ENCODE measurements around the gene TDRD6. TPM values are rescaled to one million over a fixed set of nuclear protein-coding genes. Genes with fewer than 3 reads are reported as not detected.

The TDRD6 gene
- total RNA-seq, 1 donor = 0.36 TPM

- no peak overlapping the region for H3K4me2 ChIP-seq (ENCODE audit: insufficient read depth, low read length)
- H3K36me3 ChIP-seq (ENCODE audit: insufficient read depth, low read length) = no peaks in the 10 kb centered on the region
- no peak overlapping the region for H3K4me3 ChIP-seq (ENCODE audit: insufficient read depth, low read length)
- no peaks in the 10 kb centered on the region for H3K79me2 ChIP-seq (ENCODE audit: insufficient read depth, low read length)
- H3K27me3 ChIP-seq (ENCODE audit: insufficient read depth, low read length) = no peaks in the 10 kb centered on the region
- no peak overlapping the region for H3K27ac ChIP-seq (ENCODE audit: low read depth, low read length)
- no peak for DNase-seq (ENCODE audit: insufficient read length, low spot score, missing footprints)
- H3K9me3 ChIP-seq (ENCODE audit: low read depth, low read length) = no peaks in the 10 kb centered on the region
- TF ChIP-seq CTCF (IDR thresholded peaks at IDR 0.05; ENCODE audit: extremely low read depth, low read depth, low read length) = no peak
- peaks cover 6% of the 10 kb centered on the region for H3K4me1 ChIP-seq (ENCODE audit: insufficient read depth, low read length)
- no peaks in the 10 kb centered on the region for H4K20me1 ChIP-seq (ENCODE audit: insufficient read depth, low read length)
- H2AFZ ChIP-seq (ENCODE audit: low read length) = no peak overlapping the region
These were observed 36.7 kb upstream of the TDRD6 start for GRCh38 chr6:46651006-46651405.

GRCh38 chr6:46651816-46652215 lies 35.9 kb upstream of the TDRD6 start:
- no peaks in the 10 kb centered on the region for H3K9me3 ChIP-seq (ENCODE audit: low read depth, low read length)
- H3K27ac ChIP-seq (ENCODE audit: low read depth, low read length) = no peak overlapping the region
- peak overlapping the region; percentile 96 for H3K4me2 ChIP-seq (ENCODE audit: insufficient read depth, low read length)
- no peak overlapping the region for H2AFZ ChIP-seq (ENCODE audit: low read length)
- TF ChIP-seq CTCF (IDR thresholded peaks at IDR 0.05; ENCODE audit: extremely low read depth, low read depth, low read length) = no peak
- no peaks in the 10 kb centered on the region for H3K27me3 ChIP-seq (ENCODE audit: insufficient read depth, low read length)
- no peak for DNase-seq (ENCODE audit: insufficient read length, low spot score, missing footprints)
- no peaks in the 10 kb centered on the region for H4K20me1 ChIP-seq (ENCODE audit: insufficient read depth, low read length)
- H3K79me2 ChIP-seq (ENCODE audit: insufficient read depth, low read length) = no peaks in the 10 kb centered on the region
- no peaks in the 10 kb centered on the region for H3K36me3 ChIP-seq (ENCODE audit: insufficient read depth, low read length)
- peak overlapping the region; percentile 95 for H3K4me3 ChIP-seq (ENCODE audit: insufficient read depth, low read length)
- peaks cover 6% of the 10 kb centered on the region for H3K4me1 ChIP-seq (ENCODE audit: insufficient read depth, low read length)

- Histone ChIP-seq H3K79me2 (ENCODE audit: insufficient read depth, low read length) (no peaks in the 10 kb centered on the region), H3K9me3 (ENCODE audit: low read depth, low read length) (no peaks in the 10 kb centered on the region), H3K36me3 (ENCODE audit: insufficient read depth, low read length) (no peaks in the 10 kb centered on the region), H3K27me3 (ENCODE audit: insufficient read depth, low read length) (no peaks in the 10 kb centered on the region), H3K4me2 (ENCODE audit: insufficient read depth, low read length) (peak overlapping the region; percentile 96), H3K4me3 (ENCODE audit: insufficient read depth, low read length) (peak overlapping the region; percentile 95), H2AFZ (ENCODE audit: low read length) (peak overlapping the region; percentile 98), H4K20me1 (ENCODE audit: insufficient read depth, low read length) (no peaks in the 10 kb centered on the region), H3K27ac (ENCODE audit: low read depth, low read length) (no peak overlapping the region), H3K4me1 (ENCODE audit: insufficient read depth, low read length) (peaks cover 6% of the 10 kb centered on the region)
- TF ChIP-seq CTCF (IDR thresholded peaks at IDR 0.05; ENCODE audit: extremely low read depth, low read depth, low read length) = no peak
- no peak for DNase-seq (ENCODE audit: insufficient read length, low spot score, missing footprints)
These were observed 35.5 kb upstream of the TDRD6 start for GRCh38 chr6:46652232-46652602.

- no peak for TF ChIP-seq CTCF (IDR thresholded peaks at IDR 0.05; ENCODE audit: extremely low read depth, low read depth, low read length)
- H3K4me1 ChIP-seq (ENCODE audit: insufficient read depth, low read length) = peaks cover 6% of the 10 kb centered on the region
- H2AFZ ChIP-seq (ENCODE audit: low read length) = peak within 1 kb of the TSS; percentile 98
- no peaks in the 10 kb centered on the region for H3K9me3 ChIP-seq (ENCODE audit: low read depth, low read length)
- H3K27ac ChIP-seq (ENCODE audit: low read depth, low read length) = peak within 1 kb of the TSS; percentile 19
- H3K4me3 ChIP-seq (ENCODE audit: insufficient read depth, low read length) = peak within 1 kb of the TSS; percentile 95
- no peaks in the 10 kb centered on the region for H3K79me2 ChIP-seq (ENCODE audit: insufficient read depth, low read length)
- H3K4me2 ChIP-seq (ENCODE audit: insufficient read depth, low read length) = peak within 1 kb of the TSS; percentile 96
- H3K27me3 ChIP-seq (ENCODE audit: insufficient read depth, low read length) = no peaks in the 10 kb centered on the region
- no peaks in the 10 kb centered on the region for H4K20me1 ChIP-seq (ENCODE audit: insufficient read depth, low read length)
- peak; percentile 98 for DNase-seq (ENCODE audit: insufficient read length, low spot score, missing footprints)
- no peaks in the 10 kb centered on the region for H3K36me3 ChIP-seq (ENCODE audit: insufficient read depth, low read length)
These were observed 34.9 kb upstream of the TDRD6 start, which contains the start of the genes CYP39A1 and SLC25A27 for GRCh38 chr6:46652603-46653438. CYP39A1 (minus strand) TSS chr6:46652818; CDS start chr6:46652582, 236 bp downstream. SLC25A27 (plus strand) TSS chr6:46652975; CDS start chr6:46653193, 218 bp downstream.

All from osteoblast (primary cell).